ENCODE results near the gene EPB41L3. TPM values are rescaled to one million over a fixed set of nuclear protein-coding genes. Genes with fewer than 3 reads are reported as not detected.

The EPB41L3 gene
- total RNA-seq, 1 experiment from 2014 or later, result 0.34 TPM

GRCh38 chr18:5457462-5457957 lies 86.3 kb downstream of the EPB41L3 start:
- Histone ChIP-seq H4K20me1 (ENCODE audit: insufficient read depth) (no peaks in the 10 kb centered on the region), H3K9ac (ENCODE audit: low read length) (no peak overlapping the region), H3K4me1 (ENCODE audit: control insufficient read depth in 1 of 2, insufficient read depth in 2 of 2, low read length in 2 of 2) (no peaks in the 10 kb centered on the region), H3K9me2 (ENCODE audit: insufficient read depth) (no peaks in the 10 kb centered on the region), H3K4me2 (ENCODE audit: low read length) (no peak overlapping the region), H3K79me2 (ENCODE audit: insufficient read depth, low read length) (no peaks in the 10 kb centered on the region), H3K4me3 (replicated peaks in 1 of 2; ENCODE audit: low read depth in 1 of 2, low read length in 2 of 2) (no peak overlapping the region), H3K9me3 (ENCODE audit: control insufficient read depth in 1 of 2, insufficient read depth in 1 of 2, low read depth in 1 of 2, low read length in 2 of 2) (peaks cover 0 to 26% of the 10 kb centered on the region in 2 experiments; a peak in 2 of 4 replicates), H3K27ac (ENCODE audit: low read depth, low read length) (no peak overlapping the region), H2AFZ (ENCODE audit: low read depth, low read length, poor library complexity, severe bottlenecking) (no peak overlapping the region), H3K36me3 (ENCODE audit: control insufficient read depth in 1 of 2, insufficient read depth in 2 of 2, low read length in 2 of 2) (no peaks in the 10 kb centered on the region), H3K27me3 (ENCODE audit: insufficient read depth, low read length) (no peaks in the 10 kb centered on the region)
- no TSS peak for BruUV-seq (replicated peaks)
- CTCF ChIA-PET, result no interaction called here
- intact Hi-C loops (cut with micrococcal nuclease), result no loop called here
- POLR2A ChIA-PET, result no interaction called here
- ATAC-seq, result no peak
- no peak for DNase-seq (ENCODE audit: low read depth, low spot score)
- TF ChIP-seq ATF3 (IDR thresholded peaks at IDR 0.05) (no peak), EGR1 (IDR thresholded peaks at IDR 0.05; ENCODE audit: low read depth) (no peak), YY1 (IDR thresholded peaks at IDR 0.05; ENCODE audit: extremely low read depth, insufficient replicate concordance, low read depth, low read length) (no peak), ZNF274 (IDR thresholded peaks at IDR 0.05; ENCODE audit: low read depth, low read length) (no peak), CBX3 (IDR thresholded peaks at IDR 0.05; ENCODE audit: low read depth) (no peak), JUND (IDR thresholded peaks at IDR 0.05) (no peak), CEBPB (IDR thresholded peaks at IDR 0.05; ENCODE audit: low read depth) (no peak), SP1 (IDR thresholded peaks at IDR 0.05; ENCODE audit: low read depth) (no peak), ELF1 (IDR thresholded peaks at IDR 0.05; ENCODE audit: borderline replicate concordance, low read depth) (no peak), SRF (IDR thresholded peaks at IDR 0.05; ENCODE audit: low read depth) (no peak), RAD21 (IDR thresholded peaks at IDR 0.05; ENCODE audit: low read depth) (no peak)
- RAD21 ChIA-PET (ENCODE audit: low non-redundant PET in 1 of 2, low total read pairs in 2 of 2, uncharacterized antibody in 2 of 2, unreplicated experiment in 2 of 2), result no interaction called here

Data from HCT116 (cell line).